ENCODE data around the gene AZU1.

- TF ChIP-seq, protein P1, sequence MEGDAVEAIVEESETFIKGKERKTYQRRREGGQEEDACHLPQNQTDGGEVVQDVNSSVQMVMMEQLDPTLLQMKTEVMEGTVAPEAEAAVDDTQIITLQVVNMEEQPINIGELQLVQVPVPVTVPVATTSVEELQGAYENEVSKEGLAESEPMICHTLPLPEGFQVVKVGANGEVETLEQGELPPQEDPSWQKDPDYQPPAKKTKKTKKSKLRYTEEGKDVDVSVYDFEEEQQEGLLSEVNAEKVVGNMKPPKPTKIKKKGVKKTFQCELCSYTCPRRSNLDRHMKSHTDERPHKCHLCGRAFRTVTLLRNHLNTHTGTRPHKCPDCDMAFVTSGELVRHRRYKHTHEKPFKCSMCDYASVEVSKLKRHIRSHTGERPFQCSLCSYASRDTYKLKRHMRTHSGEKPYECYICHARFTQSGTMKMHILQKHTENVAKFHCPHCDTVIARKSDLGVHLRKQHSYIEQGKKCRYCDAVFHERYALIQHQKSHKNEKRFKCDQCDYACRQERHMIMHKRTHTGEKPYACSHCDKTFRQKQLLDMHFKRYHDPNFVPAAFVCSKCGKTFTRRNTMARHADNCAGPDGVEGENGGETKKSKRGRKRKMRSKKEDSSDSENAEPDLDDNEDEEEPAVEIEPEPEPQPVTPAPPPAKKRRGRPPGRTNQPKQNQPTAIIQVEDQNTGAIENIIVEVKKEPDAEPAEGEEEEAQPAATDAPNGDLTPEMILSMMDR (IDR thresholded peaks at IDR 0.05) = peak in 3 of 7 experiments; percentile 15 to 46 (median 25)
- no peak for TF ChIP-seq EP300 (IDR thresholded peaks at IDR 0.05)
These were observed 30.7 kb upstream of the AZU1 start, which contains the start of gene PTBP1 for GRCh38 chr19:796692-797527.

All from stomach (tissue), 4 donors.